Neural cell (in vitro differentiated cells): ENCODE data around the gene MED12. TPM values are rescaled to one million over a fixed set of nuclear protein-coding genes. Genes with fewer than 3 reads are reported as not detected.
"Not testable (repeated sequence)": the region's sequence is repeated elsewhere in the genome, so short reads cannot be mapped to it uniquely, and the experiment has no call there.

Experiments used
- H2AFZ ChIP-seq: fragments of 200-600, 300-800 bp; sonication (generic), shearing (Covaris generic); 2 replicates; pipeline ENCODE4 v1.6.0; 2014; ENCODE audit warnings: low read depth, mild to moderate bottlenecking, antibody characterized with exemption, low read length, moderate library complexity
- H3F3A ChIP-seq: fragments of 200-600 bp; shearing (Covaris generic); 2 replicates; pipeline ENCODE4 v1.6.1; 2016; ENCODE audit warnings: mild to moderate bottlenecking, moderate library complexity, mixed read lengths, antibody characterized with exemption, low read length; ENCODE audit not compliant: insufficient read depth, poor library complexity, severe bottlenecking
- H3K27ac ChIP-seq: fragments of 200-600, 300-800 bp; sonication (generic), shearing (Covaris generic); 2 replicates; pipeline ENCODE4 v1.5.1; 2014; ENCODE audit warnings: mild to moderate bottlenecking, low read length, moderate library complexity
- H3K27me3 ChIP-seq: fragments of 300-800, 200-600 bp; sonication (generic), shearing (Covaris generic); 2 replicates; pipeline ENCODE4 v1.6.0; 2014; ENCODE audit warnings: mild to moderate bottlenecking, low read depth, low read length, moderate library complexity; ENCODE audit not compliant: insufficient read depth
- H3K36me3 ChIP-seq: fragments of 300-800, 200-600 bp; sonication (generic), shearing (Covaris generic); 2 replicates; pipeline ENCODE4 v1.5.1; 2014; ENCODE audit warnings: mild to moderate bottlenecking, antibody characterized with exemption, low read length, moderate library complexity; ENCODE audit not compliant: insufficient read depth
- H3K4me2 ChIP-seq: fragments of 300-800, 200-600 bp; sonication (generic), shearing (Covaris generic); 2 replicates; pipeline ENCODE4 v1.6.0; 2014; ENCODE audit warnings: mild to moderate bottlenecking, low read length
- H3K4me3 ChIP-seq: fragments of 300-800, 200-600 bp; sonication (generic), shearing (Covaris generic); 2 replicates; pipeline ENCODE4 v1.5.1; 2014; ENCODE audit warnings: mild to moderate bottlenecking, low read length, moderate library complexity
- H3K79me2 ChIP-seq: fragments of 200-600 bp; shearing (Covaris generic); replicated peaks from 2 replicates; pipeline ENCODE4 v1.6.0; 2014; ENCODE audit warnings: mild to moderate bottlenecking, low read length, moderate library complexity; ENCODE audit not compliant: insufficient read depth
- H3K9ac ChIP-seq: fragments of 300-800, 200-600 bp; sonication (generic), shearing (Covaris generic); 2 replicates; pipeline ENCODE4 v1.6.1; 2016; ENCODE audit warnings: mild to moderate bottlenecking, low read length, mixed read lengths
- H3K9me2 ChIP-seq: fragments of 200-600 bp; shearing (Covaris generic); 2 replicates; pipeline ENCODE4 v1.6.1; 2016; ENCODE audit warnings: mild to moderate bottlenecking, low read length, mixed read lengths; ENCODE audit not compliant: insufficient read depth
- H3K9me3 ChIP-seq: fragments of 200-600, 300-800 bp; sonication (generic), shearing (Covaris generic); 2 replicates; pipeline ENCODE4 v1.6.1; 2016; ENCODE audit warnings: mild to moderate bottlenecking, mixed run types, low read length, moderate library complexity, mixed read lengths
- H4K20me1 ChIP-seq: fragments of 200-600 bp; shearing (Covaris generic); 2 replicates; pipeline ENCODE4 v1.6.1; 2016; ENCODE audit warnings: mild to moderate bottlenecking, mixed run types; ENCODE audit not compliant: insufficient read depth
- EP300 ChIP-seq: fragments of 450-650 bp; conservative IDR thresholded peaks from 2 replicates; pipeline ENCODE4 v1.6.1; 2014; ENCODE audit warnings: antibody characterized with exemption, mild to moderate bottlenecking, moderate library complexity; ENCODE audit not compliant: poor library complexity, severe bottlenecking
- EZH2 ChIP-seq: fragments of 200-600, 300-800 bp; shearing (Covaris generic), sonication (generic); IDR thresholded peaks from 2 replicates; pipeline ENCODE4 v1.6.1; 2014; ENCODE audit warnings: antibody characterized with exemption, low read length, borderline replicate concordance, mild to moderate bottlenecking; ENCODE audit not compliant: insufficient read depth, poor library complexity, severe bottlenecking
- MXI1 ChIP-seq: fragments of 450-650 bp; conservative IDR thresholded peaks from 2 replicates; pipeline ENCODE4 v1.6.1; 2014; ENCODE audit warnings: antibody characterized with exemption, mild to moderate bottlenecking; ENCODE audit not compliant: poor library complexity, severe bottlenecking
- POLR2AphosphoS5 ChIP-seq: IDR thresholded peaks from 2 replicates; pipeline ENCODE4 v1.6.1; 2012
- RAD21 ChIP-seq: fragments of 450-650 bp; conservative IDR thresholded peaks from 2 replicates; pipeline ENCODE4 v1.6.1; 2014; ENCODE audit warnings: antibody characterized with exemption, mild to moderate bottlenecking, moderate library complexity
- SMC3 ChIP-seq: fragments of 450-650 bp; conservative IDR thresholded peaks from 2 replicates; pipeline ENCODE4 v1.6.1; 2014; ENCODE audit warnings: antibody characterized with exemption, mild to moderate bottlenecking, moderate library complexity; ENCODE audit not compliant: poor library complexity
- TAF1 ChIP-seq: IDR thresholded peaks from 2 replicates; pipeline ENCODE4 v1.6.1; 2012; ENCODE audit warnings: low read depth
- polyA plus RNA-seq: library from polyadenylated mRNA; depleted of rRNA; stranded (reverse); fragments of >200 nt; gene quantifications from 2 replicates; pipeline ENCODE4 v1.2.3, GENCODE V29; 2014
- TF ChIP-seq, protein P1 (sequence below): fragments of 450-650 bp; IDR thresholded peaks from 2 replicates; pipeline ENCODE4 v1.5.1; 2014; ENCODE audit warnings: antibody characterized with exemption, mild to moderate bottlenecking, moderate library complexity; ENCODE audit not compliant: poor library complexity, severe bottlenecking
- TF ChIP-seq, protein P2 (sequence below): IDR thresholded peaks from 2 replicates; pipeline ENCODE4 v1.6.1; 2012; ENCODE audit warnings: borderline replicate concordance

Gene MED12
- polyA plus RNA-seq, 1 donor from 2014 or later, result 5.6 TPM

DNA sequence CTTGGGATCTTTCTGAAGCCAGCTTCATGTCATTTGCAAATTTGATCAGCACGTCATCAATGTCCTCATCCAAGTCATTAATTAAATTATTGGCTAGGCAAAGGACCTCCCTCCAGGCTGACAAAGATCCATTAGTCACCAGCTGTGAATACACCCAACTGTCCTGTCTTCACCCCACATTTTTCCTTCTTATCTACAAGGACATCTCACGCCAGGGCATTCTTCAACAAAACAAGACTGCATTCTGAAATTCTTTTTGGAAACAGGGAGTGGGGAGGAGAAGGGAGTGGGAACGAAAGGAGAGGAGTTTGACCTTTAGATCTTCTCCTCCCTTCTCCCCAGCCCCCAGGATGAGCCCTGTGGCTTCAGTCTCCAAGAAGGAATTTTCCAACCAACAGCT, 58.9 kb downstream of the MED12 start:
- no peaks in the 10 kb centered on the region for H3K9me3 ChIP-seq
- no peaks in the 10 kb centered on the region for H4K20me1 ChIP-seq
- no peaks in the 10 kb centered on the region for H3K27me3 ChIP-seq
- H2AFZ ChIP-seq, result no peak overlapping the region
- H3K9me2 ChIP-seq, result no peaks in the 10 kb centered on the region
- no peak overlapping the region for H3K27ac ChIP-seq
- no peaks in the 10 kb centered on the region for H3F3A ChIP-seq
- no peak overlapping the region for H3K4me3 ChIP-seq
- no peak overlapping the region for H3K9ac ChIP-seq
- no peak overlapping the region for H3K4me2 ChIP-seq
- no peak for TF ChIP-seq MXI1
- TF ChIP-seq, protein P1, sequence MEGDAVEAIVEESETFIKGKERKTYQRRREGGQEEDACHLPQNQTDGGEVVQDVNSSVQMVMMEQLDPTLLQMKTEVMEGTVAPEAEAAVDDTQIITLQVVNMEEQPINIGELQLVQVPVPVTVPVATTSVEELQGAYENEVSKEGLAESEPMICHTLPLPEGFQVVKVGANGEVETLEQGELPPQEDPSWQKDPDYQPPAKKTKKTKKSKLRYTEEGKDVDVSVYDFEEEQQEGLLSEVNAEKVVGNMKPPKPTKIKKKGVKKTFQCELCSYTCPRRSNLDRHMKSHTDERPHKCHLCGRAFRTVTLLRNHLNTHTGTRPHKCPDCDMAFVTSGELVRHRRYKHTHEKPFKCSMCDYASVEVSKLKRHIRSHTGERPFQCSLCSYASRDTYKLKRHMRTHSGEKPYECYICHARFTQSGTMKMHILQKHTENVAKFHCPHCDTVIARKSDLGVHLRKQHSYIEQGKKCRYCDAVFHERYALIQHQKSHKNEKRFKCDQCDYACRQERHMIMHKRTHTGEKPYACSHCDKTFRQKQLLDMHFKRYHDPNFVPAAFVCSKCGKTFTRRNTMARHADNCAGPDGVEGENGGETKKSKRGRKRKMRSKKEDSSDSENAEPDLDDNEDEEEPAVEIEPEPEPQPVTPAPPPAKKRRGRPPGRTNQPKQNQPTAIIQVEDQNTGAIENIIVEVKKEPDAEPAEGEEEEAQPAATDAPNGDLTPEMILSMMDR, result no peak
- TF ChIP-seq, protein P2, sequence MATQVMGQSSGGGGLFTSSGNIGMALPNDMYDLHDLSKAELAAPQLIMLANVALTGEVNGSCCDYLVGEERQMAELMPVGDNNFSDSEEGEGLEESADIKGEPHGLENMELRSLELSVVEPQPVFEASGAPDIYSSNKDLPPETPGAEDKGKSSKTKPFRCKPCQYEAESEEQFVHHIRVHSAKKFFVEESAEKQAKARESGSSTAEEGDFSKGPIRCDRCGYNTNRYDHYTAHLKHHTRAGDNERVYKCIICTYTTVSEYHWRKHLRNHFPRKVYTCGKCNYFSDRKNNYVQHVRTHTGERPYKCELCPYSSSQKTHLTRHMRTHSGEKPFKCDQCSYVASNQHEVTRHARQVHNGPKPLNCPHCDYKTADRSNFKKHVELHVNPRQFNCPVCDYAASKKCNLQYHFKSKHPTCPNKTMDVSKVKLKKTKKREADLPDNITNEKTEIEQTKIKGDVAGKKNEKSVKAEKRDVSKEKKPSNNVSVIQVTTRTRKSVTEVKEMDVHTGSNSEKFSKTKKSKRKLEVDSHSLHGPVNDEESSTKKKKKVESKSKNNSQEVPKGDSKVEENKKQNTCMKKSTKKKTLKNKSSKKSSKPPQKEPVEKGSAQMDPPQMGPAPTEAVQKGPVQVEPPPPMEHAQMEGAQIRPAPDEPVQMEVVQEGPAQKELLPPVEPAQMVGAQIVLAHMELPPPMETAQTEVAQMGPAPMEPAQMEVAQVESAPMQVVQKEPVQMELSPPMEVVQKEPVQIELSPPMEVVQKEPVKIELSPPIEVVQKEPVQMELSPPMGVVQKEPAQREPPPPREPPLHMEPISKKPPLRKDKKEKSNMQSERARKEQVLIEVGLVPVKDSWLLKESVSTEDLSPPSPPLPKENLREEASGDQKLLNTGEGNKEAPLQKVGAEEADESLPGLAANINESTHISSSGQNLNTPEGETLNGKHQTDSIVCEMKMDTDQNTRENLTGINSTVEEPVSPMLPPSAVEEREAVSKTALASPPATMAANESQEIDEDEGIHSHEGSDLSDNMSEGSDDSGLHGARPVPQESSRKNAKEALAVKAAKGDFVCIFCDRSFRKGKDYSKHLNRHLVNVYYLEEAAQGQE, result no peak
- TF ChIP-seq POLR2AphosphoS5, result no peak
- TF ChIP-seq TAF1, result no peak
- TF ChIP-seq SMC3, result no peak
- no peak for TF ChIP-seq EZH2
- no peak for TF ChIP-seq EP300
- no peak for TF ChIP-seq RAD21
- H3K79me2 ChIP-seq, result no peaks in the 10 kb centered on the region
- no peaks in the 10 kb centered on the region for H3K36me3 ChIP-seq

DNA sequence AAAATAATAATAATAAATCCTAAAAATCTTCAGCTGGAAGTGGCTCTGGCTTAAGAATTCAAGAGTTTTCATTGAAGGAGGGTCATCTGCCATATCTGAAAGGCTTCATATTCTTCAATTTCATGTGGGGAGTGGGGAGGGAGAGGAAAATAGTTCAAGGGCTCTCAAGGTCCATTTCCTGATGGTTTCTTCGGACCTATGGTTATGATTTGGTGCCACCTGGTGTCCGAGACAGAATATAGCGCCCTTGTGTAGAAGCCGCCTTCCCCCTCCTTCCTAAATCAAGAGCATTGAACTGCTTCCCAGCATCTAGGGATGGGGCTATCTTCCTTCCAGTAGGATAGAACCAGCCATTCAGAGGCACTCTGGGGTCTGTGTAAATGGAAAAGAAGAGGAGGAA, 60.5 kb downstream of the MED12 start:
- no peaks in the 10 kb centered on the region for H3F3A ChIP-seq
- H3K27me3 ChIP-seq, result no peaks in the 10 kb centered on the region
- H3K9ac ChIP-seq, result no peak overlapping the region
- H4K20me1 ChIP-seq, result no peaks in the 10 kb centered on the region
- no peaks in the 10 kb centered on the region for H3K9me2 ChIP-seq
- no peaks in the 10 kb centered on the region for H3K36me3 ChIP-seq
- no peak overlapping the region for H3K4me2 ChIP-seq
- no peaks in the 10 kb centered on the region for H3K9me3 ChIP-seq
- H3K79me2 ChIP-seq, result no peaks in the 10 kb centered on the region
- TF ChIP-seq, protein P1, result peak; percentile 76
- TF ChIP-seq SMC3, result peak; percentile 83
- TF ChIP-seq EP300, result no peak
- no peak for TF ChIP-seq EZH2
- no peak for TF ChIP-seq MXI1
- no peak for TF ChIP-seq POLR2AphosphoS5
- TF ChIP-seq TAF1, result no peak
- TF ChIP-seq, protein P2, result no peak
- peak; percentile 80 for TF ChIP-seq RAD21
- H3K4me3 ChIP-seq, result no peak overlapping the region
- H2AFZ ChIP-seq, result no peak overlapping the region
- H3K27ac ChIP-seq, result no peak overlapping the region

DNA sequence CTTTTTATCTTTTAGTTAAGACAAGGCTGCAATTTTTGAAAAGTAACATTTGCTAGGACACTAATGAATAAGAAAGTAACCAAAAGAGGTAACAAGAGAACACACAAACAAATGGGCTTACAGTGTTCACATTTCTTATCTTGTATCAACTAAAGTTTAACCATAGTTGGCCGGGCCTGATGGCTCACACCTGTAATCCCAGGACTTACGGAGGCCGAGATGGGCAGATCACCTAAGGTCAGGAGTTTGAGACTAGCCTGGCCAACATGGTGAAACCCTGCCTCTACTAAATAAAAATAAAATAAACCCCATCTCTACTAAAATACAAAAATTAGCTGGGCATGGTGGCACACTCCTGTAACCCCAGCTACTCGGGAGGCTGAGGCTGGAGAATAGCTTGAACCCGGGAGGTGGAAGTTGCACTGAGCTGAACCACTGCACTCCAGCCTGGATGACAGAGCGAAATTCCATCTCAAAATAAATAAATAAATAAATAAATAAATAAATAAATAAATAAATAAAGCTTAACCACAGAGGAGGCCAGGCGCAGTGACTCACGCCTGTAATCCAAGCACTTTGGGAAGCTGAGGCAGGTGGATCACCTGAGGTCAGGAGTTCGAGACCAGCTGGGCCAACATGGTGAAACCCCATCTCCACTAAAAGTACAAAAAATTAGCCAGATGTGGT, 62.3 kb downstream of the MED12 start:
- not testable (repeated sequence) for H4K20me1 ChIP-seq, H2AFZ ChIP-seq, H3K36me3 ChIP-seq, H3K9me2 ChIP-seq, H3F3A ChIP-seq, H3K4me3 ChIP-seq, H3K79me2 ChIP-seq, H3K27ac ChIP-seq, H3K4me2 ChIP-seq, H3K9ac ChIP-seq, H3K27me3 ChIP-seq, H3K9me3 ChIP-seq
